BE2C (cell line): ENCODE measurements around the gene VTI1A.

Experiments
- DNase-seq: peaks from one replicate; pipeline ENCODE4 v3.0.0-alpha.2; 2020
- H3K27me3 ChIP-seq: fragments of 250-450 bp; sonication (Bioruptor Pico); 2 replicates; pipeline ENCODE4 v1.5.1; 2020; ENCODE audit warnings: mild to moderate bottlenecking
- H3K36me3 ChIP-seq: fragments of 250-450 bp; sonication (Bioruptor Pico); 2 replicates; pipeline ENCODE4 v1.5.1; 2020; ENCODE audit warnings: mild to moderate bottlenecking
- H3K4me1 ChIP-seq: fragments of 250-450 bp; sonication (Bioruptor Pico); 2 replicates; pipeline ENCODE4 v1.5.1; 2020
- H3K4me3 ChIP-seq: 2 replicates; pipeline ENCODE4 v1.5.1; 2011; ENCODE audit warnings: low read depth, low read length
- H3K9me3 ChIP-seq: fragments of 250-450 bp; sonication (Bioruptor Pico); 2 replicates; pipeline ENCODE4 v1.5.1; 2020
- CTCF ChIP-seq: IDR thresholded peaks from 2 replicates; pipeline ENCODE4 v1.5.1; 2012; ENCODE audit warnings: mild to moderate bottlenecking, low read depth, low read length

The VTI1A gene

GRCh38 chr10:112761256-112761655, 314.2 kb downstream of the VTI1A start:
- Histone ChIP-seq H3K27me3 (no peaks in the 10 kb centered on the region), H3K4me1 (peaks cover 18% of the 10 kb centered on the region), H3K4me3 (no peak overlapping the region), H3K9me3 (no peaks in the 10 kb centered on the region), H3K36me3 (no peaks in the 10 kb centered on the region)
- no peak for DNase-seq
- TF ChIP-seq CTCF = no peak

- no peak for DNase-seq
- H3K4me1 ChIP-seq = peaks cover 10% of the 10 kb centered on the region
- H3K36me3 ChIP-seq = no peaks in the 10 kb centered on the region
- no peaks in the 10 kb centered on the region for H3K27me3 ChIP-seq
- H3K4me3 ChIP-seq = no peak overlapping the region
- no peak for TF ChIP-seq CTCF
- H3K9me3 ChIP-seq = no peaks in the 10 kb centered on the region
These were observed 317.0 kb downstream of the VTI1A start for GRCh38 chr10:112763916-112764520.

GRCh38 chr10:112765717-112766235, 318.8 kb downstream of the VTI1A start:
- Histone ChIP-seq H3K4me1 (peaks cover 3% of the 10 kb centered on the region; the same call in 1 of the 2 replicates), H3K4me3 (no peak overlapping the region), H3K9me3 (no peaks in the 10 kb centered on the region), H3K36me3 (no peaks in the 10 kb centered on the region), H3K27me3 (no peaks in the 10 kb centered on the region)
- peak; percentile 29 for DNase-seq
- no peak for TF ChIP-seq CTCF

GRCh38 chr10:112766636-112767035, 319.6 kb downstream of the VTI1A start:
- DNase-seq = no peak
- Histone ChIP-seq H3K36me3 (no peaks in the 10 kb centered on the region), H3K9me3 (no peaks in the 10 kb centered on the region), H3K4me1 (peaks cover 3% of the 10 kb centered on the region; the same call in 1 of the 2 replicates), H3K4me3 (no peak overlapping the region), H3K27me3 (no peaks in the 10 kb centered on the region)
- TF ChIP-seq CTCF = no peak

- no peak for TF ChIP-seq CTCF
- Histone ChIP-seq H3K36me3 (no peaks in the 10 kb centered on the region), H3K4me3 (no peak overlapping the region), H3K27me3 (no peaks in the 10 kb centered on the region), H3K9me3 (no peaks in the 10 kb centered on the region), H3K4me1 (peaks cover 3% of the 10 kb centered on the region; the same call in 1 of the 2 replicates)
- DNase-seq = no peak
These were observed 320.1 kb downstream of the VTI1A start for GRCh38 chr10:112767156-112767555.

GRCh38 chr10:112768121-112768520, 321.1 kb downstream of the VTI1A start:
- no peak overlapping the region for H3K4me3 ChIP-seq
- no peaks in the 10 kb centered on the region for H3K36me3 ChIP-seq
- DNase-seq = no peak
- no peaks in the 10 kb centered on the region for H3K27me3 ChIP-seq
- H3K9me3 ChIP-seq = no peaks in the 10 kb centered on the region
- TF ChIP-seq CTCF = no peak
- H3K4me1 ChIP-seq = peaks cover 3% of the 10 kb centered on the region; the same call in 1 of the 2 replicates
